ACHN (cell line): ENCODE data around the gene UBE4A.

ENCODE experiments used
- DNase-seq: peaks from one replicate; pipeline ENCODE4 v3.0.0-alpha.2; 2015
- in situ Hi-C: cut with HindIII; loops from 2 replicates; pipeline ENCODE4 v1.10.0; 2017; ENCODE audit warnings: low sequenced_read_pairs, low pct_ligation_motif_present, low pct_unique_long_range_greater_than_20kb

UBE4A gene

DNA sequence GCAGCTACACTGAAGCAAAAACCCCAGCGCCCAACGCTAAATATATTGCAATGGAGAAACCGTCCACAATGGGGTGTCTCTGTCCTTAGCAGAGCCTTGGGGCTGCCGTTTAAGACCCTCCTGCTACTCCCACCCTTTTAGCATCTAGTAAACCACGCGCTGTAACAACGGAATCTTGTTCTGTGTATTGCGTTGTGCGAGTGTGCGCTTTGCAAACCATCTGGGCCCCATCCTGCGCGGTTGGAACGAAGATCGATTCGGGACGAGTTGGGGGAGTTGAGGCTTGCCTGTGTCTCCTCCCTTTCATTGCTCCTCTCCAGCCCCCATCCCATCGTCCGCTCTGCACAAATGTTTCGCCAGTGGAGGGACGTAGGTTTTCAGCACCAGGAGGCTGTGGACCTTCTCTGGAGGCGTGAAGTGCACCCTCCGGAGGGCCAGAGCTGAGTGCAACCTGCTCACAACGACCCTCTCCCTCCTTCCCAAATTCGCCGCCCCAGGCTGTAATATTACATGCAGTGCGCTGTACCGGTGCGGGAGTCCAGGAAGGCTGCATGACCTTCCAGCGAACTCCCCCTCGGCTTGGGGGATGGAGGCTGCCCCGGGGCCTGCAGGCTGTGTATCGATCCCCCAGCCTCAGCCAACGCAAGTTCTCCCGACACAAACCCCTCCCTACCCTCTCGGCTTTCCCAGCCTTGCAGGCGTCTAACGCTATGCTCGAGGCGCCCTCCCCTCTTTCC lies 75.3 kb downstream of the UBE4A start:
- in situ Hi-C loops = no loop called here
- peak; percentile 57 for DNase-seq

DNA sequence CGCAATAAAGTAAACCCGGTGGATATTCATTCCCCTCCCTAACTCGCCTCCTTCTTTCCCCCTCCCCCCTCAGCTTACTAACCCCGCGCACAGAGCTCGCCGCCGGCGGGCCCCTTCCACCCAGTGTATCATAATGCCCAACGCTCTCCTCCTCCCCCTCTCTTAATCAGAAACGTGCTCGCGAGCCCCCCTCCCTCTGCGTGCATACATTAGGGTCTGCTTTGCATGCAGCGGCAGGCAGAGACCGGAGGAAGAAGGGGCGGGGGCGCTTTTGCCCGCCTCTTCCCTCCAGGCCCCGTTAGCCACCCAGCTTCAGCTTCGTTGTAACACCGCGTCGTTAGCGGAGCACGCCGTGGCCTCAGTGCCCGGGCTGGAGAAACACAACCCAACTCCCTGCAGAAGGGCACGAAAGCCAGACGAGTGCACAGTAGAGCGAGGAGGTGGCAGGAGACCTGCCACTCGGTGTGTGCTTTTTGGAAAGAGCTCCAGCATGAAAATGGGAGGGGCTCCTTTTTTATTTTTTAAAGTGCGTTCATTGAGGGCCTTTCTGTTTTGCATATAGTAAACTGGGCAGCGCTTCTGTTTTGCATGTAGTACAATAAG lies 76.0 kb downstream of the UBE4A start:
- in situ Hi-C loops = no loop called here
- DNase-seq = peak; percentile 66

DNA sequence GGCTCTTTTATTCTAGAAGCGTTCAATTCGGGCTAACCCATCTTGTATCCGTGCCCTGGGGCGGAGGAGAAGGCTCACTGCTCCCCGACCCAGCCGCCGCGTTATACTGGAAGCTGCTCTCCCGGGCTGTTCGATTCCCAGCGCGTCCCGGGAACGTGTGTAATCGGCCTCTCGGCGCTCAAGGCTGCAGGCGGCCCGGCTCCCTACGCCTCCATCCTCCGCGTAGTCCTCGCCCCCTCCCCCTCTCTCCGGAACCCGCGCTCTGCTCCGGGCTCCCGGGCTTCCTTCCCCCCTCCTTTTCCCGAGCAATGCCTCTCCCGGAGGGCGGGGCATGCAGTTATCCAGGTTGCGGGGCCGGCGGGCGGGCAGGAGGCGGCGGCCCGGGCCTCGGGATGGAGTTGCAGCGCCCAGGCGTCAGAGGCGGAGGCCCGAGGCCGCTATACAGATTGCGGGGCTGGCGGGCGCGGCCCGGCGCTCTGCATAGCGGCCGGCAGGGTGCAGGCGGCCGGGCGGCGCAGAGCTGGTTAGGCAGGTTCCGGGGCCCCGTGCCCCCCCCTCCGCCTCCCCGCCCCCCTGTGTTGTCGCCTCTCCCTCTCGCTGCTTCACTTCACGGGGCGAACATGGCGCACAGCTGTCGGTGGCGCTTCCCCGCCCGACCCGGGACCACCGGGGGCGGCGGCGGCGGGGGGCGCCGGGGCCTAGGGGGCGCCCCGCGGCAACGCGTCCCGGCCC lies 76.7 kb downstream of the UBE4A start, which contains the start of gene KMT2A:
Gene KMT2A (plus strand): TSS at position 600 of the 732 bp plus-strand sequence. CDS start 21 bp downstream, at position 621.
- peak; percentile 95 for DNase-seq

DNA sequence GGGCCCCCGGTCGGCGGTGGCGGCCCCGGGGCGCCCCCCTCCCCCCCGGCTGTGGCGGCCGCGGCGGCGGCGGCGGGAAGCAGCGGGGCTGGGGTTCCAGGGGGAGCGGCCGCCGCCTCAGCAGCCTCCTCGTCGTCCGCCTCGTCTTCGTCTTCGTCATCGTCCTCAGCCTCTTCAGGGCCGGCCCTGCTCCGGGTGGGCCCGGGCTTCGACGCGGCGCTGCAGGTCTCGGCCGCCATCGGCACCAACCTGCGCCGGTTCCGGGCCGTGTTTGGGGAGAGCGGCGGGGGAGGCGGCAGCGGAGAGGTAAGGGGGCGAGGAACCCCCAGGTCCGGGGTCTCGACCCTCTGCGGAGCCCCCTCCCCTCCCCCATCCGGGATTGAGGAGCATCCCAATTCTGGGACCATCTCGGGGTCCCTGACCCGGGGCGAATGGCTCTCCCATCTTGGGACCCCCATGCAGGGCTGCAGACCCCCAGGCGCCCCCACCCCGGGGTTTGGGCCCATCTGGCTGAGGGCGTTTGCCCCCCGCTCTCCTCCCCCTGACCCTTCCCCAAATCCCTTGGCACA lies 77.3 kb downstream of the UBE4A start:
- in situ Hi-C loops = no loop called here
- DNase-seq = no peak

More for the DNA sequence above, 76.7 kb downstream of the UBE4A start, which contains the start of gene KMT2A:
- in situ Hi-C loops = no loop called here

DNA sequence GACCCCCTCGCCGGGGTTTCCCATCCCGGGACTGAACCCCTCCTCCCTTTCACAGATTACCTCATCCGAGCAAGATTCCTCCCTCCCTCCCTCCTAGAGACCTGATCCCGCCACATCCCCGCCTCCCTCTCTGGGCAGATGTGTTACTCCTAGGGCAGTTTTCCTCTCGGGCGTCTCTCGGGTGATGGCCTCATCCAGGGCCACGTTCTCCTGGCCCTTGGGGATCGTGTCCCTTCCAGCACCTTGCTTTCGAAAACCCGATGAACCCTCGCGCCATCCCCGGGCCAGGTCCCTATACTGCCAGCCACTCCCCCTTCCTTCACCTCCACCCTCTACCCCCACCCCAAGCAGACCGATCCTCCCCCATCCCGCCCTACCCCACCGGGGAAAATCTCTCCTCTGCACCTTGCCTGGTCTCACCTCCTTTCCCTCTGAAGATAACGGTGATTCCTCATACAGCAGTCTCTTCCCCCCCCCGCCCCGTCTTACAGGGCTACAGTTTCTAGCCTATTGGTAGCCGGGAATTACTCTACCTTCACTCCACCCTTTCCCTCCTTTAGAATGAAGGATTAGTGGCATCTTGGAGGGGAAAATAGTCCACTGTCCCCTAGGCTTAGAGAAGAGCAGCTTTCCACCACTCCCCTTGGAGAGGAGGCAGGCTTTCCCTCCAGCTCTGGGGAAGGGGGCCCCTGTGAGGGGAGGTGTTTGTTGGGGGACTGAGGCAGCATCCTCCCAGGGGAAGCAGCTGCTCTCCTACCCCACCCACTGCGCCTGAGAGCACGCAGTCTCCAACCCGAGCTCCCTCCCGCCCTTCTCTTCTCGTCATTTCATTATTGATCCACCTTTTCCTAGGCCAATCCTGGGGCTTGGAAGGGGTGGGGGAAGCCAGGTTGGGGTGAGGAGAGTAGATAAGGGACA lies 78.1 kb downstream of the UBE4A start:
- in situ Hi-C loops = no loop called here
- peak; percentile 42 for DNase-seq

DNA sequence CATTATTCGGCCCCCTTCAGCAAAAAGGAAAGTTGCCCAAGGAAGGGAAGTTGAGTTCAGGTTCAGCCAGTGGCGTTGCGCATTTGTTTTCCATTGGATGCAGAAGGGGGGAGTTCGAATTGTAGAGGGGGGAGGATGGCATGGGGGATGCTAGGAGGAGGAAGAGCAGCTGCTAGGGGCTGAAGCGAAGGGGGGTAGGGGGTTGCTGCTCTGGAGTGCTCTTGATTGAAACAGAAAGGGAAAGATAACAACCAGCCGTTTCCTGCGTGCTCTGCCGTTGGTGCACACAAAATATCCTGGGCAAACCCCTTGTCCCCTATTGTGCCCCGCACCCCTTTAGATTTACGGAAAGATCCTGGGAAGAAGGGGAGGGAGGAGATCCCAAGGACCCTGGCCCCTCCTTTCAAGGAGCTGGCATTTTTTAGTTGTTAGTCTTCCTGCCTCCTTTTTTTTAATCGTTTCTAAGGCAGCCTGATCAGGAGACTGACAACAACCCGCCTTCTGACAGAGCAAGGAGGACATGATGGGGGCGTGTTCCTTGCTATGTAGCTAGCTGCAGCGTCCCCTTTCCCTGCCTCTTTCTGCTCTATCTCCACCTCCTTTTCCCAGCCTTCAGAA lies 79.0 kb downstream of the UBE4A start:
- peak; percentile 76 for DNase-seq
- in situ Hi-C loops = no loop called here

DNA sequence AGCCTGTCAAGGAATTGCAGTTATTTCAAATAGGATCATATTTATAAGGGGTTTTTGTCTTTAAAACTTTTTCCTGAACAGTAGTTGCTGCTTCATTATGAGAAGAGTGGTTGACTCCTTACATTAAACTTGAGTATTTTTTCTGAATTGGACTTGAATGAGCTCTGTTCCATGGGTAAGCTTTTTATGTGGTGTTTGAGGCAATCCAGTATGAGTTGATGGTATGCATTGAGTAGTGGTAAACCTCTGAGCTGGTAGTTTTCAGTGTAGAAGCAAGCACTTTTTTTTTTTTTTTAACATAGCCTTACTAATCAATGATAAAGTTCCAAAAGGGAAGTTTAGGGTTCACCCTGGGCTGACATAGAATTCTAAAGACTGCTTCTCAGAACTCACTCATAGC lies 80.2 kb downstream of the UBE4A start:
- in situ Hi-C loops = no loop called here
- no peak for DNase-seq

DNA sequence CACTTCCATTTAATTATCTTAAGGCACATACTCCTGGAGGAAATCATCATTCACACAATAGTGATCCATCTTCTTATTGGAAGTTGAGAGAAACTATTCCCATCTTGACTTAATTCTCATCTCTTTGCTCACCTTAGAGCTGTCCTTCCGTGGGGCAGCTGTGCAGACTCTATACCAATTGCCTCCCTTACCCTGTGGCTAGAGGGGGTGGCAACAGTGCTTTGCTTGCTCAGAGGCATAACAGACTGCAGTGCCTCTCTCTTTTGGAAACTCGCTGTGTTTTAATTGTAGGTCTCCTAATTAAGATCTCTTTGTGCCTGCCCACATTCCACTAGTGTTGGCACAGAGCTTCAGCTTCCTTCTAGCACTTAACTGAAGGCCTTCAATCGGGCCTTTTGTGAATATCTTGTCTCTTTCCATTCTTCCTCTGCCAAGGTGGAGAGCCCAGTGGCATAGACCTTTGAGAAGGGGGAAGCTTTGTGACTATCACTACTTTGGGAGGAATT lies 82.4 kb downstream of the UBE4A start:
- DNase-seq = no peak
- in situ Hi-C loops = no loop called here

DNA sequence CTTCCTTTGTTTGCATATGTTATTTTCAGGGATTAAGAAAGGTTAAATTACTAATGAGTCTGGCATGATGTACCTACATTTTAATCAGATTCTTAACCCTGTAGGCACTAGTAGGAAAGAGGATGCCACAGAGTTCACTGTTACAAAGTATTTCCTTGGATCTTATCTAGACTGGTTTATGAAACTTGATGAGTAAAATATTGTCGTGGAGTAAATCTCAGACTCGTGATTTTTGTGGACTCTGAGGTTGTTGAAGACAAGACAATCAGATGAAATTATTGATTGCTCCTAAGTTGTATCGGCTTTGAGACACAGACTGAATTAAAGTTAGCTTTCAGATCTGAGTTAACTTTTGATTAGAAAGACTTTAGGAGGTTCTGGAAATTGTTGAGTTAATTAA lies 82.9 kb downstream of the UBE4A start:
- in situ Hi-C loops = no loop called here
- no peak for DNase-seq

DNA sequence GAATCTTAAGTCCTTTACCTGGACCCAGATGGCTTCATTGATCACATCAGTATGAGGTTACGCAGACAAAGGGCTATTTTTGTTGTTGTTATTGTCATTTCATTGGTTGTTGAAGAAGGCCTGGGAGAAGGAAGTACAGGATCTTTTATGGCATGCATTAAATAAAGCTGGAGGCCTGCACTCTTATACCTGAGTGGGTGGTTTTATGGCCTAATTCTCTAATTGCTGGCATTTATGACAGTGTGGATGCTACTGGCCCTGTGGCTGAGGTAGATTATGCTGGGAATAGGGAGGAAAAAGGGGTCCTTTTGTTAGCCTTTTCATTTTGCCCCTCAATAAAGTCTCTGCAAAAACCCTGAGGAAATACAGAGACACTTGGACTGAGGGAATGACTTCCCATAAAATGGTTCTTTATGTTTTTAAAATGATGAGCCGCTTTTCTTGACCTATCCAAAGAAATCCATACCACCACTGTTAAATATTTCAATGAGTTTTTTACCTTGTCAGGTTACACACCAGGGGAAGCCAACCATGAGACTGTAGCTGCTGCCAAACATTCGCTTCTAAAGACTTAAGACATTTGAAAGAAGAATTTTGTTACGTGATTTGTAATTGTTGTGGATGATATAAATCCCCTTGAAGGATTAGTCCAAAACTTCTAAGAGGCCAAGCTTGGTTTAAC lies 83.6 kb downstream of the UBE4A start:
- in situ Hi-C loops = no loop called here
- no peak for DNase-seq

DNA sequence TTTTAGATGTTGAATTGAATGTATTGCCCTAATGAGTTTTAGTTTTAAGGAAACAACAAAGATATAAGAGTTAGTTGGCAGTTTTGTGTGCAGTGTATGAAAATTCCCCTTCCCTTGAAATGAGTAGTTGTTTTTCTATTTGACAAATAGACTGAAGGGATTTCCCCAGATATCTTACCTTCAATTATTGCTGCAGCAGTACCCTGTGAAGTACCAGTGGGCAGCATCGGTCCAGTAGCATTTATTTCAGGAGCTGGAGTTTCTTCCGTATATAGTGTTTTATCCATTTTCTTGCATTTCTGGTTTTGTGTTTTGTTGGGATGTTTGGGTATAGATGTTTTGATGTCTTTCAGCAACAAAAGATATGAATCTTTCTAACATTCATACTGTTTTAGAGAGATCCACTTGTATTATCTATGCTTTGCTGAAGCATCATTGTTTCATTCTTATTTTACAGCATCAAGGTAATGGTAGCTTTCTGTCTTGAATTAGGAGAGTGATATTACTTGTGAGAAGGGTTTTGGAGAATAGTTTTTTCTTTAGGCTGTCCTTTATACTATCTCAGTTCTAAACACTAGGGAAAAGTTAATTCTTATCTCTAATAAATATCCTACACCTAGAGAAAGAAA lies 84.3 kb downstream of the UBE4A start:
- in situ Hi-C loops = no loop called here
- DNase-seq = no peak

DNA sequence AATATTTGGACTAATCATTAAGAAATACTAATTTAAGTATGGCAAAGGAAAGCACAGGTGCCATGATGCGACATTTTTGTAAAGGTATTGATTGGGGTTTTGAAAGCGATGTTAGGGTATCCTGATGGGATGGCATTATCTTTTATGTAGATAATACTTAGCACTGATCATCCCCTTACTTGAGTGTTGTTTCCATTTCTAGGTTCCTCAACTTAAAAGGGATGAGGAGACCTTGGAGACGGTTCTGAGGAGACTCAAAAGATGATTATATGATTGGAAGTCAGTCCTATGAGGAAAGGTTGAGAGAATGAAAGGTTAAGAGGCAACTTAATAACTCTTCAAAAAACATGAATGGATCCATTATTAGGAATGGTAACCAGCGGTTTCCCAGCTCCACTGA lies 88.0 kb downstream of the UBE4A start:
- DNase-seq = no peak
- in situ Hi-C loops = no loop called here

DNA sequence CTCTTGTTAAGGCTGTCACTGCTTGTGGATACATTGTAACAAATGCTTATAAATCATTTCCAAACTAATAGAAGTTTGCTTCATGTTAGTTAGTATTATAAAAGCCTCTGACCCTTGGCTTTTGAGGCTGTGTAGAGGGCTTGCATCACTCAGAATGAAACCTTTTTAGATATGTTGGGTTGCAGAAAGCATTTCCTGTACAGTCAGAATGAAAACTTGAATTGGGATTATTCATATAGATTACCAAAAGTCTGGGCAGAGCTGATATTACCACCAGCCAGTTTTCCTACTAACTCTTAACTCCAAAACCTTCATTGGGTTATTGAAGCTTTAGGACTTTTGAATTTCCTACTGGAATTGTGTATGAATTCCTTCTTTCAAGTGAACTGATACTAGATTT lies 88.9 kb downstream of the UBE4A start:
- DNase-seq = no peak
- in situ Hi-C loops = no loop called here
